Calu3 (cell line): Measurements from ENCODE around the gene SMAP1. TPM values are rescaled to one million over a fixed set of nuclear protein-coding genes. Genes with fewer than 3 reads are reported as not detected.

Experiments used
- BruUV-seq: library from RNA; stranded (reverse); fragments of 400-500 nt; replicated peaks from 2 replicates; lab custom pipeline; 2021; lab: Mats Ljungman, UMichigan
- CTCF ChIA-PET: fragments of 300-600 bp; sonication (Branson Sonifier 250); formaldehyde crosslinking; loops from one replicate; lab custom pipeline; 2022; ENCODE audit warnings: antibody characterized with exemption; lab: Charles Lee
- DNase-seq: peaks from one replicate; pipeline ENCODE4 v3.0.0; 2022
- H3K27ac Mint-ChIP-seq: one replicate; pipeline ENCODE4 v1.8.0; 2022; ENCODE audit warnings: mixed read lengths; ENCODE audit not compliant: unreplicated experiment
- H3K27me3 Mint-ChIP-seq: one replicate; pipeline ENCODE4 v1.8.0; 2022; ENCODE audit warnings: mixed read lengths; ENCODE audit not compliant: unreplicated experiment
- H3K36me3 Mint-ChIP-seq: one replicate; pipeline ENCODE4 v1.8.0; 2022; ENCODE audit warnings: mild to moderate bottlenecking, moderate library complexity, mixed read lengths; ENCODE audit not compliant: insufficient read depth, unreplicated experiment
- H3K4me1 Mint-ChIP-seq: one replicate; pipeline ENCODE4 v1.8.0; 2022; ENCODE audit warnings: mild to moderate bottlenecking, low read depth, mixed read lengths; ENCODE audit not compliant: unreplicated experiment
- H3K4me3 Mint-ChIP-seq: one replicate; pipeline ENCODE4 v1.8.0; 2022; ENCODE audit warnings: mild to moderate bottlenecking, low read depth, moderate library complexity, mixed read lengths; ENCODE audit not compliant: unreplicated experiment
- H3K9me3 Mint-ChIP-seq: one replicate; pipeline ENCODE4 v1.8.0; 2022; ENCODE audit warnings: low read depth, mixed read lengths; ENCODE audit not compliant: unreplicated experiment
- CTCF ChIP-seq: fragments of 200-600 bp; IDR thresholded peaks from one replicate; pipeline ENCODE4 v1.8.0; 2022; ENCODE audit warnings: antibody characterized with exemption; ENCODE audit not compliant: unreplicated experiment
- intact Hi-C: fragments of 100-400 bp; cut with micrococcal nuclease; formaldehyde crosslinking; loops from one replicate; pipeline ENCODE4 v1.10.0; 2022; ENCODE audit not compliant: unreplicated experiment
- total RNA-seq: library from RNA; stranded (reverse); gene quantifications from 2 replicates; pipeline ENCODE4 v1.2.3, GENCODE V29; 2022

The SMAP1 gene
- total RNA-seq, 1 experiment from 2014 or later: 35.7 TPM

- TF ChIP-seq CTCF: no peak
- intact Hi-C loops: no loop called here
- H3K4me3 Mint-ChIP-seq: no peak overlapping the region
- CTCF ChIA-PET: no interaction called here
- H3K36me3 Mint-ChIP-seq: peaks cover 4% of the 10 kb centered on the region
- DNase-seq: no peak
- no TSS peak for BruUV-seq
- no peaks in the 10 kb centered on the region for H3K9me3 Mint-ChIP-seq
- no peaks in the 10 kb centered on the region for H3K4me1 Mint-ChIP-seq
- H3K27ac Mint-ChIP-seq: no peak overlapping the region
- H3K27me3 Mint-ChIP-seq: no peaks in the 10 kb centered on the region
These were observed 193.2 kb downstream of the SMAP1 start for GRCh38 chr6:70860920-70861319.

GRCh38 chr6:70863343-70863742 lies 195.7 kb downstream of the SMAP1 start:
- BruUV-seq: no TSS peak
- H3K4me1 Mint-ChIP-seq: no peaks in the 10 kb centered on the region
- H3K36me3 Mint-ChIP-seq: peaks cover 4% of the 10 kb centered on the region
- CTCF ChIA-PET: no interaction called here
- no peak overlapping the region for H3K27ac Mint-ChIP-seq
- H3K9me3 Mint-ChIP-seq: no peaks in the 10 kb centered on the region
- TF ChIP-seq CTCF: no peak
- no peak overlapping the region for H3K4me3 Mint-ChIP-seq
- intact Hi-C loops: no loop called here
- H3K27me3 Mint-ChIP-seq: no peaks in the 10 kb centered on the region
- DNase-seq: no peak

- CTCF ChIA-PET: interaction anchor here (0.6 kb wide), 1 partner anchor 10 kb away, joined by 3 read pairs; no protein-coding TSS in a partner anchor
- no peak overlapping the region for H3K4me3 Mint-ChIP-seq
These were observed 196.7 kb downstream of the SMAP1 start for GRCh38 chr6:70864401-70864800.

GRCh38 chr6:70872469-70872868 lies 204.8 kb downstream of the SMAP1 start:
- intact Hi-C loops: no loop called here
- no peak overlapping the region for H3K4me3 Mint-ChIP-seq
- H3K27me3 Mint-ChIP-seq: peaks cover 13% of the 10 kb centered on the region
- CTCF ChIA-PET: no interaction called here
- no peak for DNase-seq
- H3K36me3 Mint-ChIP-seq: no peaks in the 10 kb centered on the region
- no peak overlapping the region for H3K27ac Mint-ChIP-seq
- no TSS peak for BruUV-seq
- peaks cover 7% of the 10 kb centered on the region for H3K9me3 Mint-ChIP-seq
- no peaks in the 10 kb centered on the region for H3K4me1 Mint-ChIP-seq
- no peak for TF ChIP-seq CTCF

More at GRCh38 chr6:70864401-70864800, 196.7 kb downstream of the SMAP1 start:
- no peaks in the 10 kb centered on the region for H3K4me1 Mint-ChIP-seq
- no peaks in the 10 kb centered on the region for H3K9me3 Mint-ChIP-seq
- H3K27me3 Mint-ChIP-seq: no peaks in the 10 kb centered on the region
- no peak overlapping the region for H3K27ac Mint-ChIP-seq
- no peak for TF ChIP-seq CTCF
- H3K36me3 Mint-ChIP-seq: peaks cover 4% of the 10 kb centered on the region
- DNase-seq: no peak
- BruUV-seq: no TSS peak
- intact Hi-C loops: no loop called here
